Measurements from ENCODE around the gene BET1L. TPM values are rescaled to one million over a fixed set of nuclear protein-coding genes. Genes with fewer than 3 reads are reported as not detected.

BET1L gene
- total RNA-seq, 3 donors from 2014 or later (not counting 1 experiment from before 2014, with no cell fraction given): 32.4 to 44.1 (median 35.8) TPM

- Histone ChIP-seq H3K27me3 (ENCODE audit: control insufficient read depth, insufficient read depth, low read length) (no peaks in the 10 kb centered on the region), H3K9me3 (ENCODE audit: control insufficient read depth, insufficient read depth, low read length) (no peaks in the 10 kb centered on the region), H3K36me3 (ENCODE audit: control insufficient read depth, insufficient read depth, low read length) (peaks cover 27% of the 10 kb centered on the region), H3K27ac (ENCODE audit: low read length) (no peak overlapping the region), H3K4me3 (ENCODE audit: low read length) (no peak overlapping the region), H3K4me1 (ENCODE audit: control insufficient read depth, insufficient read depth, low read length) (peaks cover 33% of the 10 kb centered on the region)
- H3K27ac Mint-ChIP-seq: peak overlapping the region; percentile 34 to 35
- ATAC-seq (no peak), DNase-seq (no peak)
- 95% methylated on average over 7 of the region's 7 CpGs for WGBS (ENCODE audit: insufficient coverage)
- H3K9me3 Mint-ChIP-seq: no peaks in the 10 kb centered on the region
- H3K27me3 Mint-ChIP-seq (ENCODE audit: low read depth in 2 of 2): no peaks in the 10 kb centered on the region
- H3K36me3 Mint-ChIP-seq: no peaks in the 10 kb centered on the region
- peaks cover 40 to 42% of the 10 kb centered on the region in 2 donors for H3K4me1 Mint-ChIP-seq
- peak overlapping the region; percentile 13 for H3K4me3 Mint-ChIP-seq
- no peak for TF ChIP-seq CTCF (IDR thresholded peaks at IDR 0.05)
- intact Hi-C loops (cut with micrococcal nuclease): no loop called here
These were observed 3.9 kb downstream of the BET1L start for GRCh38 chr11:203056-203944.

GRCh38 chr11:202490-202889, 4.7 kb downstream of the BET1L start:
- ATAC-seq (no peak), DNase-seq (no peak)
- H3K27ac ChIP-seq (ENCODE audit: low read length): no peak overlapping the region
- no peak overlapping the region for H3K4me3 Mint-ChIP-seq
- H3K27me3 Mint-ChIP-seq (ENCODE audit: low read depth in 2 of 2): no peaks in the 10 kb centered on the region
- H3K9me3 ChIP-seq (ENCODE audit: control insufficient read depth, insufficient read depth, low read length): no peaks in the 10 kb centered on the region
- H3K9me3 Mint-ChIP-seq: no peaks in the 10 kb centered on the region
- no peak overlapping the region for H3K4me3 ChIP-seq (ENCODE audit: low read length)
- H3K4me1 Mint-ChIP-seq: peaks cover 32 to 33% of the 10 kb centered on the region in 2 donors
- WGBS (ENCODE audit: insufficient coverage): 91% methylated on average over 8 of the region's 8 CpGs
- intact Hi-C loops (cut with micrococcal nuclease): no loop called here
- H3K27ac Mint-ChIP-seq: peak overlapping the region; percentile 14 to 69
- H3K27me3 ChIP-seq (ENCODE audit: control insufficient read depth, insufficient read depth, low read length): no peaks in the 10 kb centered on the region
- TF ChIP-seq CTCF (IDR thresholded peaks at IDR 0.05): no peak
- peaks cover 27% of the 10 kb centered on the region for H3K36me3 ChIP-seq (ENCODE audit: control insufficient read depth, insufficient read depth, low read length)
- H3K36me3 Mint-ChIP-seq: no peaks in the 10 kb centered on the region
- peaks cover 25% of the 10 kb centered on the region for H3K4me1 ChIP-seq (ENCODE audit: control insufficient read depth, insufficient read depth, low read length)

GRCh38 chr11:201966-202365, 5.2 kb downstream of the BET1L start:
- Mint-ChIP-seq H3K4me1 (peaks cover 26 to 29% of the 10 kb centered on the region in 2 donors), H3K36me3 (no peaks in the 10 kb centered on the region), H3K4me3 (no peak overlapping the region), H3K27ac (peak overlapping the region; percentile 14 to 69), H3K27me3 (ENCODE audit: low read depth in 2 of 2) (no peaks in the 10 kb centered on the region), H3K9me3 (no peaks in the 10 kb centered on the region)
- peaks cover 25% of the 10 kb centered on the region for H3K4me1 ChIP-seq (ENCODE audit: control insufficient read depth, insufficient read depth, low read length)
- H3K9me3 ChIP-seq (ENCODE audit: control insufficient read depth, insufficient read depth, low read length): no peaks in the 10 kb centered on the region
- H3K4me3 ChIP-seq (ENCODE audit: low read length): no peak overlapping the region
- ATAC-seq: no peak
- no peak overlapping the region for H3K27ac ChIP-seq (ENCODE audit: low read length)
- peaks cover 27% of the 10 kb centered on the region for H3K36me3 ChIP-seq (ENCODE audit: control insufficient read depth, insufficient read depth, low read length)
- no peaks in the 10 kb centered on the region for H3K27me3 ChIP-seq (ENCODE audit: control insufficient read depth, insufficient read depth, low read length)
- intact Hi-C loops (cut with micrococcal nuclease): no loop called here
- DNase-seq: no peak
- WGBS (ENCODE audit: insufficient coverage): 54% methylated on average over 15 of the region's 15 CpGs
- TF ChIP-seq CTCF (IDR thresholded peaks at IDR 0.05): no peak
